HepG2 (cell line): ENCODE measurements around the gene PIGA. TPM values are rescaled to one million over a fixed set of nuclear protein-coding genes. Genes with fewer than 3 reads are reported as not detected.

Experiments
- AGO2 ChIP-seq: fragments of 200-400 bp; formaldehyde crosslinking; optimal IDR thresholded peaks from 2 replicates; pipeline ENCODE3; 2017; ENCODE audit warnings: mild to moderate bottlenecking, low read depth, low read length, moderate library complexity
- ARHGAP35 ChIP-seq: sonication (generic); formaldehyde crosslinking; IDR thresholded peaks from 2 replicates; pipeline ENCODE4 v1.9.0; 2022; ENCODE audit warnings: mild to moderate bottlenecking, inconsistent platforms, moderate library complexity, missing genetic modification reagents, borderline replicate concordance
- JUND ChIP-seq: sonication (generic); formaldehyde crosslinking; IDR thresholded peaks from 2 replicates; pipeline ENCODE4 v1.8.0; 2022; ENCODE audit warnings: mild to moderate bottlenecking, missing genetic modification reagents
- KMT2A ChIP-seq: sonication (generic); formaldehyde crosslinking; IDR thresholded peaks from 2 replicates; pipeline ENCODE4 v1.4.0; 2020; ENCODE audit warnings: missing genetic modification reagents
- MLLT10 ChIP-seq: sonication (generic); formaldehyde crosslinking; IDR thresholded peaks from 2 replicates; pipeline ENCODE4 v1.4.0; 2020; ENCODE audit warnings: missing genetic modification reagents
- MYC ChIP-seq: sonication (generic); formaldehyde crosslinking; IDR thresholded peaks from 2 replicates; pipeline ENCODE4 v1.9.0; 2021; ENCODE audit warnings: missing genetic modification reagents, borderline replicate concordance
- POGK ChIP-seq: sonication (generic); formaldehyde crosslinking; conservative IDR thresholded peaks from 2 replicates; pipeline ENCODE4 v1.8.0; 2022; ENCODE audit warnings: mild to moderate bottlenecking, moderate library complexity, missing genetic modification reagents
- ZBTB37 ChIP-seq: sonication (generic); formaldehyde crosslinking; IDR thresholded peaks from 2 replicates; pipeline ENCODE4 v1.4.0; 2020; ENCODE audit warnings: mild to moderate bottlenecking, missing genetic modification reagents
- ZBTB38 ChIP-seq: sonication (generic); formaldehyde crosslinking; IDR thresholded peaks from 2 replicates; pipeline ENCODE4 v1.5.1; 2020; ENCODE audit warnings: mild to moderate bottlenecking, missing genetic modification reagents
- ZFP36L2 ChIP-seq: sonication (generic); formaldehyde crosslinking; IDR thresholded peaks from 2 replicates; pipeline ENCODE4 v1.4.0; 2020; ENCODE audit warnings: missing genetic modification reagents
- ZFY ChIP-seq: sonication (generic); formaldehyde crosslinking; IDR thresholded peaks from 2 replicates; pipeline ENCODE4 v1.4.0; 2020; ENCODE audit warnings: missing genetic modification reagents
- ZNF121 ChIP-seq: sonication (generic); formaldehyde crosslinking; IDR thresholded peaks from 2 replicates; pipeline ENCODE4 v1.5.0; 2020; ENCODE audit warnings: mild to moderate bottlenecking, missing genetic modification reagents
- ZNF143 ChIP-seq: sonication (generic); formaldehyde crosslinking; IDR thresholded peaks from 2 replicates; pipeline ENCODE4 v1.4.0; 2020; ENCODE audit warnings: missing genetic modification reagents
- ZNF20 ChIP-seq: sonication (generic); formaldehyde crosslinking; IDR thresholded peaks from 2 replicates; pipeline ENCODE4 v1.4.0; 2020; ENCODE audit warnings: mild to moderate bottlenecking, moderate library complexity, missing genetic modification reagents
- ZNF335 ChIP-seq: sonication (generic); formaldehyde crosslinking; IDR thresholded peaks from 2 replicates; pipeline ENCODE4 v1.4.0; 2020; ENCODE audit warnings: missing genetic modification reagents
- ZNF350 ChIP-seq: sonication (generic); formaldehyde crosslinking; IDR thresholded peaks from 2 replicates; pipeline ENCODE4 v1.4.0; 2020; ENCODE audit warnings: mild to moderate bottlenecking, low read depth, missing genetic modification reagents, borderline replicate concordance
- ZNF431 ChIP-seq: sonication (generic); formaldehyde crosslinking; IDR thresholded peaks from 2 replicates; pipeline ENCODE4 v1.9.0; 2022; ENCODE audit warnings: missing genetic modification reagents, low read depth, mild to moderate bottlenecking, borderline replicate concordance
- ZNF501 ChIP-seq: sonication (generic); formaldehyde crosslinking; IDR thresholded peaks from 2 replicates; pipeline ENCODE4 v1.5.1; 2020; ENCODE audit warnings: mild to moderate bottlenecking, moderate library complexity, missing genetic modification reagents
- ZNF510 ChIP-seq: sonication (generic); formaldehyde crosslinking; IDR thresholded peaks from 2 replicates; pipeline ENCODE4 v1.4.0; 2020; ENCODE audit warnings: low read depth, mild to moderate bottlenecking, missing genetic modification reagents
- ZNF670 ChIP-seq: sonication (generic); formaldehyde crosslinking; IDR thresholded peaks from 2 replicates; pipeline ENCODE4 v1.8.0; 2022; ENCODE audit warnings: mild to moderate bottlenecking, missing genetic modification reagents, borderline replicate concordance
- ZNF737 ChIP-seq: sonication (generic); formaldehyde crosslinking; IDR thresholded peaks from 2 replicates; pipeline ENCODE4 v1.5.0; 2020; ENCODE audit warnings: missing genetic modification reagents, mild to moderate bottlenecking, borderline replicate concordance
- ZNF772 ChIP-seq: sonication (generic); formaldehyde crosslinking; IDR thresholded peaks from 2 replicates; pipeline ENCODE4 v1.5.0; 2020; ENCODE audit warnings: mild to moderate bottlenecking, missing genetic modification reagents
- polyA plus RNA-seq, 8 experiments: library from polyadenylated mRNA; depleted of rRNA in 3 of 8; stranded (reverse) in 7 of 8; unstranded in 1 of 8; fragments of >200 nt; fragmentation: Illumina TruSeq in 4 of 8; extraction: Trizol in 4 of 8; gene quantifications; 2 replicates each; pipeline versions ENCODE4 v1.2.1 to v1.2.3, GENCODE V29; 2011 to 2016; ENCODE audit warnings: low read depth in 4 of 8, missing spikeins in 1 of 8, mixed read lengths in 1 of 8; ENCODE audit not compliant: insufficient read depth in 1 of 8
- total RNA-seq, 5 experiments: library from RNA; depleted of rRNA; stranded (reverse); fragments of >200 nt; fragmentation: Illumina TruSeq; extraction: Trizol; gene quantifications; 2 replicates each; pipeline ENCODE4 v1.2.3, GENCODE V29; 2016; ENCODE audit warnings: low read depth in 1 of 5
- TF ChIP-seq, protein P1 (sequence below): fragments of 450-650 bp; IDR thresholded peaks from 2 replicates; pipeline ENCODE4 v1.6.1; 2017
- TF ChIP-seq, protein P2 (sequence below): sonication (generic); formaldehyde crosslinking; IDR thresholded peaks from 2 replicates; pipeline ENCODE4 v1.5.0; 2020; ENCODE audit warnings: mild to moderate bottlenecking, missing genetic modification reagents

The PIGA gene
- total and polyA plus RNA-seq, 2 of the 13 experiments (the other 11 are each of a cell fraction or from before 2014, with no cell fraction given) = 6.0 to 13.0 TPM

GRCh38 chrX:15269618-15270521, 65.5 kb downstream of the PIGA start, which contains the start of gene ASB9 (continued):
- TF ChIP-seq JUND (CRISPR knock-in tag) (no peak), POGK (CRISPR knock-in tag) (peak; percentile 43; the same call in 1 of the 2 replicates), ZNF501 (CRISPR knock-in tag) (peak; percentile 38; the same call in 1 of the 2 replicates), ZNF670 (CRISPR knock-in tag) (0 out of 2 replicates have a peak, but pooled peaks have one; percentile 29), MLLT10 (CRISPR knock-in tag) (no peak), ZNF510 (no peak), ZNF431 (no peak), ZBTB37 (no peak), ZNF121 (CRISPR knock-in tag) (no peak), AGO2 (no peak), ARHGAP35 (no peak), ZFP36L2 (no peak), ZNF737 (no peak), ZNF143 (no peak), ZNF772 (CRISPR knock-in tag) (no peak), ZNF350 (CRISPR knock-in tag) (no peak), ZFY (no peak), ZBTB38 (CRISPR knock-in tag) (no peak), ZNF20 (CRISPR knock-in tag) (no peak), ZNF335 (CRISPR knock-in tag) (no peak), MYC (CRISPR knock-in tag) (peak; percentile 46; the same call in 1 of the 2 replicates), KMT2A (CRISPR knock-in tag) (0 out of 2 replicates have a peak, but pooled peaks have one; percentile 28)
- TF ChIP-seq, protein P1, sequence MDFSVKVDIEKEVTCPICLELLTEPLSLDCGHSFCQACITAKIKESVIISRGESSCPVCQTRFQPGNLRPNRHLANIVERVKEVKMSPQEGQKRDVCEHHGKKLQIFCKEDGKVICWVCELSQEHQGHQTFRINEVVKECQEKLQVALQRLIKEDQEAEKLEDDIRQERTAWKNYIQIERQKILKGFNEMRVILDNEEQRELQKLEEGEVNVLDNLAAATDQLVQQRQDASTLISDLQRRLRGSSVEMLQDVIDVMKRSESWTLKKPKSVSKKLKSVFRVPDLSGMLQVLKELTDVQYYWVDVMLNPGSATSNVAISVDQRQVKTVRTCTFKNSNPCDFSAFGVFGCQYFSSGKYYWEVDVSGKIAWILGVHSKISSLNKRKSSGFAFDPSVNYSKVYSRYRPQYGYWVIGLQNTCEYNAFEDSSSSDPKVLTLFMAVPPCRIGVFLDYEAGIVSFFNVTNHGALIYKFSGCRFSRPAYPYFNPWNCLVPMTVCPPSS = no peak
- TF ChIP-seq, protein P2, sequence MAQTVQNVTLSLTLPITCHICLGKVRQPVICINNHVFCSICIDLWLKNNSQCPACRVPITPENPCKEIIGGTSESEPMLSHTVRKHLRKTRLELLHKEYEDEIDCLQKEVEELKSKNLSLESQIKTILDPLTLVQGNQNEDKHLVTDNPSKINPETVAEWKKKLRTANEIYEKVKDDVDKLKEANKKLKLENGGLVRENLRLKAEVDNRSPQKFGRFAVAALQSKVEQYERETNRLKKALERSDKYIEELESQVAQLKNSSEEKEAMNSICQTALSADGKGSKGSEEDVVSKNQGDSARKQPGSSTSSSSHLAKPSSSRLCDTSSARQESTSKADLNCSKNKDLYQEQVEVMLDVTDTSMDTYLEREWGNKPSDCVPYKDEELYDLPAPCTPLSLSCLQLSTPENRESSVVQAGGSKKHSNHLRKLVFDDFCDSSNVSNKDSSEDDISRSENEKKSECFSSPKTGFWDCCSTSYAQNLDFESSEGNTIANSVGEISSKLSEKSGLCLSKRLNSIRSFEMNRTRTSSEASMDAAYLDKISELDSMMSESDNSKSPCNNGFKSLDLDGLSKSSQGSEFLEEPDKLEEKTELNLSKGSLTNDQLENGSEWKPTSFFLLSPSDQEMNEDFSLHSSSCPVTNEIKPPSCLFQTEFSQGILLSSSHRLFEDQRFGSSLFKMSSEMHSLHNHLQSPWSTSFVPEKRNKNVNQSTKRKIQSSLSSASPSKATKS = no peak
- TF ChIP-seq, all 625 proteins: peak for 82
